H9 (cell line): ENCODE measurements around the gene SRL. TPM values are rescaled to one million over a fixed set of nuclear protein-coding genes. Genes with fewer than 3 reads are reported as not detected.

ENCODE experiments used
- DNase-seq: peaks from one replicate; pipeline ENCODE4 v3.0.0-alpha.2; 2017
- H2AFZ ChIP-seq: one replicate; pipeline ENCODE4 v1.6.1; 2013; ENCODE audit warnings: mild to moderate bottlenecking, low read length, control low read depth, moderate library complexity
- H2AK5ac ChIP-seq: 2 replicates; pipeline ENCODE4 v1.6.1; 2013; ENCODE audit warnings: low read length, control low read depth, mixed read lengths; ENCODE audit not compliant: insufficient read length
- H2BK120ac ChIP-seq: one replicate; pipeline ENCODE4 v1.6.1; 2013; ENCODE audit warnings: low read depth, mild to moderate bottlenecking, low read length, control low read depth, inconsistent platforms; ENCODE audit not compliant: poor library complexity, severe bottlenecking
- H2BK12ac ChIP-seq: 2 replicates; pipeline ENCODE4 v1.6.1; 2013; ENCODE audit warnings: low read length, control low read depth, mixed read lengths, low read depth; ENCODE audit not compliant: insufficient read length
- H2BK15ac ChIP-seq: 2 replicates; pipeline ENCODE4 v1.6.1; 2013; ENCODE audit warnings: low read depth, low read length, control low read depth
- H2BK20ac ChIP-seq: one replicate; pipeline ENCODE4 v1.6.1; 2013; ENCODE audit warnings: low read depth, mild to moderate bottlenecking, low read length, control low read depth, inconsistent platforms; ENCODE audit not compliant: poor library complexity, severe bottlenecking
- H2BK5ac ChIP-seq: 2 replicates; pipeline ENCODE4 v1.6.1; 2013; ENCODE audit warnings: low read length, control low read depth, mixed read lengths; ENCODE audit not compliant: insufficient read length
- H3K14ac ChIP-seq: 2 replicates; pipeline ENCODE4 v1.6.1; 2013; ENCODE audit warnings: low read length, control low read depth; ENCODE audit not compliant: insufficient read depth
- H3K18ac ChIP-seq: 2 replicates; pipeline ENCODE4 v1.6.1; 2013; ENCODE audit warnings: low read depth, mild to moderate bottlenecking, mixed read lengths, low read length, control low read depth; ENCODE audit not compliant: insufficient read length
- H3K23ac ChIP-seq: 2 replicates; pipeline ENCODE4 v1.6.1; 2013; ENCODE audit warnings: low read length, control low read depth, mixed read lengths, low read depth; ENCODE audit not compliant: insufficient read length
- H3K23me2 ChIP-seq: 2 replicates; pipeline ENCODE4 v1.6.1; 2013; ENCODE audit warnings: low read depth, mild to moderate bottlenecking, mixed read lengths, low read length, control low read depth; ENCODE audit not compliant: insufficient read length, poor library complexity, severe bottlenecking
- H3K27ac ChIP-seq: 2 replicates; pipeline ENCODE4 v1.5.1; 2013; ENCODE audit warnings: low read length, control low read depth, mixed read lengths, low read depth; ENCODE audit not compliant: insufficient read length
- H3K27me3 ChIP-seq: 2 replicates; pipeline ENCODE4 v1.6.1; 2013; ENCODE audit warnings: low read length, control low read depth, inconsistent platforms; ENCODE audit not compliant: insufficient read depth
- H3K4ac ChIP-seq: 2 replicates; pipeline ENCODE4 v1.6.1; 2013; ENCODE audit warnings: low read depth, mild to moderate bottlenecking, control low read depth, inconsistent platforms, low read length, moderate library complexity
- H3K4me1 ChIP-seq: 2 replicates; pipeline ENCODE4 v1.6.1; 2013; ENCODE audit warnings: low read length, control low read depth, inconsistent platforms; ENCODE audit not compliant: insufficient read depth
- H3K4me2 ChIP-seq: 2 replicates; pipeline ENCODE4 v1.6.1; 2013; ENCODE audit warnings: low read length, control low read depth, mixed read lengths; ENCODE audit not compliant: insufficient read length, insufficient read depth
- H3K56ac ChIP-seq: 2 replicates; pipeline ENCODE4 v1.6.1; 2013; ENCODE audit warnings: low read depth, mild to moderate bottlenecking, mixed read lengths, low read length, control low read depth; ENCODE audit not compliant: insufficient read length
- H3K79me1 ChIP-seq: 2 replicates; pipeline ENCODE4 v1.6.1; 2013; ENCODE audit warnings: low read depth, mild to moderate bottlenecking, moderate library complexity, low read length, control low read depth, inconsistent platforms; ENCODE audit not compliant: insufficient read depth, poor library complexity, severe bottlenecking
- H3K79me2 ChIP-seq: 2 replicates; pipeline ENCODE4 v1.6.1; 2013; ENCODE audit warnings: low read length, control low read depth, inconsistent platforms; ENCODE audit not compliant: insufficient read depth
- H3K9ac ChIP-seq: 2 replicates; pipeline ENCODE4 v1.6.1; 2013; ENCODE audit warnings: low read length, control low read depth, mixed read lengths; ENCODE audit not compliant: insufficient read length; ENCODE audit errors: extremely low read depth
- H3K9me3 ChIP-seq: one replicate; pipeline ENCODE4 v1.6.1; 2013; ENCODE audit warnings: low read depth, low read length, inconsistent platforms; ENCODE audit not compliant: control insufficient read depth
- H3T11ph ChIP-seq: one replicate; pipeline ENCODE4 v1.6.1; 2013; ENCODE audit warnings: mild to moderate bottlenecking, low read length, control low read depth, inconsistent platforms
- H4K20me1 ChIP-seq: one replicate; pipeline ENCODE4 v1.6.1; 2013; ENCODE audit not compliant: control insufficient read depth, insufficient read length, insufficient read depth
- H4K5ac ChIP-seq: 2 replicates; pipeline ENCODE4 v1.6.1; 2013; ENCODE audit warnings: low read depth, mild to moderate bottlenecking, mixed read lengths, low read length, control low read depth; ENCODE audit not compliant: insufficient read length
- H4K8ac ChIP-seq: replicated peaks from 2 replicates; pipeline ENCODE4 v1.6.1; 2013; ENCODE audit warnings: low read length, control low read depth, mixed read lengths, low read depth; ENCODE audit not compliant: insufficient read length
- H4K91ac ChIP-seq: 2 replicates; pipeline ENCODE4 v1.6.1; 2013; ENCODE audit warnings: low read depth, mild to moderate bottlenecking, moderate library complexity, mixed read lengths, low read length, control low read depth; ENCODE audit not compliant: insufficient read length
- H3K27ac Mint-ChIP-seq, 3 experiments: 2 replicates in 2 of 3; 3 replicates in 1 of 3; pipeline ENCODE4 v1.8.0; 2020 to 2021; ENCODE audit warnings: mixed read lengths in 3 of 3, mild to moderate bottlenecking in 1 of 3, moderate library complexity in 1 of 3
- H3K27me3 Mint-ChIP-seq: 2 replicates; pipeline ENCODE4 v1.8.0; 2021; ENCODE audit warnings: low read depth, mild to moderate bottlenecking, moderate library complexity, mixed read lengths
- H3K36me3 Mint-ChIP-seq, 3 experiments: 2 replicates in 2 of 3; 3 replicates in 1 of 3; pipeline ENCODE4 v1.8.0; 2020 to 2021; ENCODE audit warnings: low read depth in 3 of 3, mixed read lengths in 3 of 3; ENCODE audit not compliant: insufficient read depth in 1 of 3
- H3K4me1 Mint-ChIP-seq, 2 experiments: 2 replicates each; pipeline ENCODE4 v1.8.0; 2020; ENCODE audit warnings: mixed read lengths in 2 of 2
- H3K4me3 Mint-ChIP-seq, 2 experiments: 2 replicates in 1 of 2; 3 replicates in 1 of 2; pipeline ENCODE4 v1.8.0; 2020 to 2021; ENCODE audit warnings: mild to moderate bottlenecking in 2 of 2, mixed read lengths in 2 of 2, moderate library complexity in 1 of 2
- H3K9me3 Mint-ChIP-seq, 2 experiments: 2 replicates in 1 of 2; 3 replicates in 1 of 2; pipeline ENCODE4 v1.8.0; 2020; ENCODE audit warnings: mild to moderate bottlenecking in 2 of 2, mixed read lengths in 2 of 2, moderate library complexity in 1 of 2
- CTCF ChIP-seq: fragments of 200-600 bp; sonication (generic); conservative IDR thresholded peaks from 3 replicates; pipeline ENCODE4 v1.8.0; 2021; ENCODE audit warnings: antibody characterized with exemption, mild to moderate bottlenecking
- WGBS: extraction: QIAGEN DNeasy Blood & Tissue Kit; methylation state at CpG from one replicate; pipeline ENCODE4 v1.1.7; 2013; ENCODE audit warnings: missing lambda C conversion rate, low lambda C conversion rate, mixed read lengths; ENCODE audit not compliant: insufficient read length; ENCODE audit errors: extremely low coverage; 5-methylcytosine and 5-hydroxymethylcytosine counted together
- total RNA-seq: library from RNA; stranded (reverse); gene quantifications from 2 replicates; pipeline ENCODE4 v1.2.1, GENCODE V29; 2021

Gene SRL
- total RNA-seq, 1 experiment from 2014 or later: not detected

- Histone ChIP-seq H3K9me3 (no peaks in the 10 kb centered on the region), H4K91ac (no peak overlapping the region), H3T11ph (no peak overlapping the region), H3K27ac (no peak overlapping the region), H2BK120ac (no peak overlapping the region), H3K23me2 (peaks cover 2% of the 10 kb centered on the region), H3K4me1 (no peaks in the 10 kb centered on the region; the same call in 1 of the 2 replicates), H4K20me1 (no peaks in the 10 kb centered on the region), H3K23ac (no peak overlapping the region), H4K8ac (no peak overlapping the region), H2AK5ac (no peak overlapping the region), H3K4ac (no peak overlapping the region), H3K9ac (no peak overlapping the region), H3K4me2 (no peak overlapping the region), H2BK5ac (no peak overlapping the region), H2BK15ac (no peak overlapping the region), H3K79me2 (no peaks in the 10 kb centered on the region), H3K56ac (no peak overlapping the region), H2BK20ac (no peak overlapping the region), H3K18ac (no peak overlapping the region), H3K27me3 (no peaks in the 10 kb centered on the region), H4K5ac (no peak overlapping the region), H3K79me1 (no peaks in the 10 kb centered on the region), H2BK12ac (no peak overlapping the region), H2AFZ (no peak overlapping the region), H3K14ac (no peak overlapping the region; the same call in 1 of the 2 replicates)
- Mint-ChIP-seq H3K36me3 (no peaks in the 10 kb centered on the region), H3K9me3 (no peaks in the 10 kb centered on the region), H3K4me3 (no peak overlapping the region), H3K4me1 (peaks cover 4 to 5% of the 10 kb centered on the region in 2 experiments), H3K27ac (peak overlapping the region in 1 of 3 experiments; percentile 80; a peak in 2 of 7 replicates), H3K27me3 (no peaks in the 10 kb centered on the region)
- no peak for TF ChIP-seq CTCF
- WGBS: no CpG with 5 or more reads among the region's 5 CpGs
- no peak for DNase-seq
Observed at GRCh38 chr16:4179020-4179419, 62.9 kb downstream of the SRL start.
